RKO (cell line): ENCODE measurements around the gene VN1R2.
A peak's percentile ranks its signal among the peaks of the same experiment; 100 is the strongest.
"Not testable (repeated sequence)": the region's sequence is repeated elsewhere in the genome, so short reads cannot be mapped to it uniquely, and the experiment has no call there.

ENCODE experiments used
- DNase-seq: peaks from one replicate; pipeline ENCODE4 v3.0.0-alpha.2; 2016; ENCODE audit warnings: low spot score

VN1R2 gene, protein sequence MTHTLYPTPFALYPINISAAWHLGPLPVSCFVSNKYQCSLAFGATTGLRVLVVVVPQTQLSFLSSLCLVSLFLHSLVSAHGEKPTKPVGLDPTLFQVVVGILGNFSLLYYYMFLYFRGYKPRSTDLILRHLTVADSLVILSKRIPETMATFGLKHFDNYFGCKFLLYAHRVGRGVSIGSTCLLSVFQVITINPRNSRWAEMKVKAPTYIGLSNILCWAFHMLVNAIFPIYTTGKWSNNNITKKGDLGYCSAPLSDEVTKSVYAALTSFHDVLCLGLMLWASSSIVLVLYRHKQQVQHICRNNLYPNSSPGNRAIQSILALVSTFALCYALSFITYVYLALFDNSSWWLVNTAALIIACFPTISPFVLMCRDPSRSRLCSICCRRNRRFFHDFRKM

DNA sequence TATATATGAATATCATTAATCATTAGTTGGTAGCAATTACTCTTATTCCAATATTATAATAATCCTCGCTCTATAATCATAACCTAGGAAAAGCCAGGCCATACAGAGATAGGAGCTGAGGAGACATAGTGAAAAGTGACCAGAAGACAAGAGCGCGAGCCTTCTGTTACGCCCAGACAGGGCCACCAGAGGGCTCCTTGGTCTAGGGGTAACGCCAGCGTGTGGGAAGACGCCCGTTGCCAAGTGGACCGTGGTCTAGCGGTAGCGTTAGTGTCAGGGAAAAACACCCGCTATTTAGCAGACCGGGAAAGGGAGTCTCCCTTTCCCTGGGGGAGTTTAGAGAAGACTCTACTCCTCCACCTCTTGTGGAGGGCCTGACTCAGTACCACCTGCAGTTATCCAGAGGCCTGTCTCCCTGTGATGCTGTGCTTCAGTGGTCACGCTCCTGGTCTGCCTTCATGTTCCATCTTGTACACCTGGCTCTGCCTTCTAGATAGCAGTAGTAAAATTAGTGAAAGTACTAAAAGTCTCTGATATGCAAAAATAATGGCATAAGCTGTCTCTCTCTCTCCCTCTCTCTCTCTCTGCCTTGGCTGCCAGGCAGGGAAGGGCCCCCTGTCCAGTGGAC is at the start of gene VN1R2:
Gene VN1R2, plus strand, starts transcription at position 578 of the 628 bp plus-strand sequence. CDS start 84 bp downstream, outside the sequence.
- DNase-seq = not testable (repeated sequence)

DNA sequence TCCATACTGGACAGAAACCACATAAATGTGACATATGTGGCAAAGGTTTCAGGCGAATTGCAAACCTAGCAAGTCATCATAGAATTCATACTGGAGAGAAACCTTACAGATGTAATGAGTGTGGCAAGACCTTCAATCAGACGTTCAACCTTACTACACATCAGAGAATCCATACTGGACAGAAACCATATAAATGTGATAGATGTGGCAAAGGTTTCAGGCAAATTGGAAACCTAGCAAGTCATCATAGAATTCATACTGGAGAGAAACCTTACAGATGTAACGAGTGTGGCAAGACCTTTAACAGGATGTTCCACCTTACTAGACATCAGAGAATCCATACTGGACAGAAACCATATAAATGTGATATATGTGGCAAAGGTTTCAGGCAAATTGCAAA is 46.5 kb upstream of the VN1R2 start:
- DNase-seq = not testable (repeated sequence)

DNA sequence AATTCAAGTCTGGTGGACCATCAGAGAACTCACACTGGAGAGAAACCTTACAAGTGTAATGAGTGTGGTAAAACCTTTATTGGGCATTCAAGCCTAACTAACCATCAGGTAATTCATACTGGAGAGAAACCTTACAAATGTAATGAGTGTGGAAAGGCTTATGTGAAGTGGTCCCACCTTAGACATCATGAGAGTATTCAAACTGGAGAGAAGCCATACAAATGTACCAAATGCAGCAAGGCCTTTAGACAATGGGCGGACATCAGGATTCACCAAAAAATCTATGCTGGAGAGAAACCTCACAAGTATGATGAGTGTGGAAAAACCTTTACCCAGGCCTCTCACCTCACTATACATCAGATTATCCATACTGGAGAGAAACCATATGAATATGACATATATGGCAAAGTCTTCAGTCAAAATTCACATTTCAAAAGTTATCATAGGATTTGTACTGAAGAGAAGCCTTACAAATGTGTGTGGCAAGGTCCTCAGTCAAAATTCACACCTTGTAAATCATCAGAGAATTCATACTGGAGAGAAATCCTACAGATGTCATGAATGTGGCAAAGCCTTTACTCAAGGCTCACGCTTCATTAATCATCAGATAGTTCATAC is 45.3 kb upstream of the VN1R2 start:
- DNase-seq = no peak

DNA sequence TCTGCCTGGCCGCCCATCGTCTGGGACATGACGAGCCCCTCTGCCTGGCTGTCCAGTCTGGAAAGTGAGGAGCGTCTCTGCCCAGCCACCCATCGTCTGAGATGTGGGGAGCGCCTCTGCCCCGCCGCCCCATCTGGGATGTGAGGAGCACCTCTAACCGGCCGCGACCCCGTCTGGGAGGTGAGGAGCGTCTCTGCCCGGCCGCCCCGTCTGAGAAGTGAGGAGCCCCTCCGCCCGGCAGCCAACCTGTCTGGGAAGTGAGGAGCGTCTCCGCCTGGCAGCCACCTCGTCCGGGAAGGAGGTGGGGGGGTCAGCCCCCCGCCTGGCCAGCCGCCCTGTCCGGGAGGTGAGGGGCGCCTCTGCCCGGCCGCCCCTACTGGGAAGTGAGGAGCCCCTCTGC is 35.4 kb upstream of the VN1R2 start:
- DNase-seq = not testable (repeated sequence)

DNA sequence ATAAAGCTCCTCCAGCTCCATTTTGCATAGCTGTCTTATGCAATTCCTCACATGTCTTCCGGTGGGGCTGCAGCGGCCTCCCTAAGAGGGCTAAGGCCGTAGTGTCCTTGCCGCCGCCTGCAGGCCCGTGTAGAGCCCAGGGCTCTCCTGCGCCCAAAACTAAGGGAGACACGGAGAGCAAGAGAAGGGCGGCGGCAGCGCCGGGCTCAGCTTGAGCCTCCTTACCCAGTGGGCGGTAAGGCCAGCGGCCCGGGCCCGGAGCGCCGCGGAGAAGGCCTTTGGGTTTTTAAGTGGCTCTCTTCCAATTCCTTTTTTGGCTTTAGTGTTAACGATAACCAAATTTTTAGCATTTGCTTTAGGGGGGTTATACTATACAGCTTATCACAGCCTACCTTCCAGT is 33.5 kb upstream of the VN1R2 start:
- DNase-seq = no peak

DNA sequence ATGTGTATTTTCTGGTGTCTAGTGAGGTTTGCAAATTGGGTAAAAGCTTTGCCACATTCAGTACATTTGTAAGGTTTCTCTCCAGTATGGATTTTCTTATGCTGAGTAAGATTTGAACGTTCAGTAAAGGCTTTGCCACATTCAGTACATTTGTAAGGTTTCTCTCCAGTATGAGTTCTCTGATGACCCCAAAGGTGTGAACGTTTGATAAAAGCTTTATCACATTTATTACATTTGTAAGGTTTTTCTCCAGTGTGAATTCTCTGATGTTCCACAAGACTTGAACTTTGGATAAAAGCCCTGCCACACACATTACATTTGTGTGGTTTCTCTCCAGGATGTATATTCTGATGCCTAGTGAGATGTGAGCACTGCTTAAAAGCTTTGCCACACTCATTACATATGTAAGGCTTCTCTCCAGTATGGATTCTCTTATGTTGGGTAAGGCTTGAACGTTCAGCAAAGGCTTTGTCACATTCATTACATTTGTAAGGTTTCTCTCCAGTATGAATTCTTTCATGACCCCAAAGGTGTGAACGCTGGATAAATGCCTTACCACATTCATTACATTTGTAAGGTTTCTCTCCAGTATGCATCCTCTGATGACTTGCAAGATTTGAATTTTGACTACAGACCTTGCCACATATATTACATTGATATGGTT is 20.8 kb upstream of the VN1R2 start:
- no peak for DNase-seq

DNA sequence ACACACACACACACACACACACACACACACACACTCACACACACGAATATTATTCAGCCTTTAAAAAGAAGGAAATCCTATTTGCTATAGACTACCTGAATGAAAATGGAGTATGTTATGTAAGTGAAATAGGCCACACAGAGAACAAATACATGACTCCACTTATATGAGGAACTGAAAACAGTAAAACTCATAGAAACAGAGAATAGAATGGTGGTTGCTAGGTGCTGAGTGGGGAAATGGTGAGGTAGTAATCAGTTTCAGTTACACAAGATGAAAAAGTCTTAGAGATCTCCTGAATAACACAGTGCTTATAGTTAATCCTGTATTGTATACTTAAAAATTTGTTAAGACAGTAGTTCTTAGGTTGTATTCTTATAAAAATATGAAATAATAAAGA is 11.6 kb upstream of the VN1R2 start:
- no peak for DNase-seq

DNA sequence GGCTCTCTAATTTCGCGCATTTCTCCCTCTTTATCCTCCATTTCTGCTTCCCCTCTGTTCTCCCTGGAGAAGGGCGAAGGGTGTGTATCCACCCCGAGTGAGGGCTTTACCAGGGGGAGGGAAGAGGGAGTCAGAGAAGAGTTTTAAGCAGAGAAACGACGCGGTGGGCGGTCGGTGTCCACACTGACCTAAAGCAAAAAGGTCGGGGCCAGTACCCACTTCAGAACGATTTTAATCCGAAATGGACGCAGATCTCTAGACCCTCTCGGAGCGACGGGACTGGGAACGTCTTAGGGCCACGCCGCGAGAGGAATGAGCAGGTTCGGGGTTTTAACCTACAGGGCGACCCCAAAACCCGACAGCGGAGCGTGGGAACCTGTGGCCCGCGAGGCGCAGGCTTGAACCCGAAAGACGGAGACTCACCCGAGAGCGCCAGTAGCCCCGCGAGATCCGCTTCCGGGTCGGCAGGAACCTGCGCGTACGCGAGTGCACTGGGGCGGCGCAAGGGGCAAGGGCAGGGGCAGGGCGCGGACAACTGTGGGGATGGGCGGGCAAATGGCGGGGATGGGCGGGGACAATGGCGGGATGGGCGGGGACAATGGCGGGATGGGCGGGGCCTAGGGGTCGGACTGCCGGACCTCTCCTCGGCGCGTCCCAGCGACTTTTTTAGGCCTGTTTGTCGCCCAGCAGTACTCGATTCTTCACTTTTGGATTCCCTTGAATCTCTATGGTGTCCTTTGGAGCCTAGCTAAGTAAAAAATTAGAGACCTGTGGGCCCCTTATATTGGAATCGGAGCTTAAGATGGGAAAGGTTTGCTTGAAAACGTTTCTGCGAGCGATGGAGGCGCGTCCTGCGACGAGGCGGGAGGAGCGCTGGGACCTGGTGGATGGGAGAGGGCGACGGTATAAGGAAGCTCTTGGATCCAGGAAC is 3.4 kb upstream of the VN1R2 start, which contains the start of gene ZNF677:
Gene ZNF677, minus strand, starts transcription at position 463 of the 931 bp plus-strand sequence. CDS start 3,323 bp downstream, outside the sequence.
- no peak for DNase-seq

DNA sequence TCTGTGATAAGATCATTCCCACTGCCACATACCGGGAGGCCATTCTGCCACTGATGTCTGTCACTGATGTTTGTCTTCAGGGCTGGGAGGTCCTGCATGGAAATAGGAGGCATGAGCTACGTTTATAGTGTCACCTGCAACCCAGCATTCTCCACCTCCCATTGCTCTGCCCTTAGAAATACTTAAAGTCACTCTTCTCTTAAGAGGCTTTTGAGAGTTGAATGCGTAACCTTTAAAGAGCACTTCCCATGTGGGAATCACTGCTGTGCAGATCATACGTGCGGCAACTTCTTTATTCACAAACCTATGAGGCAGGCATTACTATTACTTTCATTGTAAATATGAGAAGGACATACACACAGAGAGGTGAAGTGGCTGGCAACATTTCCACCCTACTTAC is 9.5 kb downstream of the VN1R2 start, which contains the start of gene VN1R4:
Gene VN1R4, minus strand, starts transcription at position 101 of the 400 bp plus-strand sequence. Its CDS starts 58 bp downstream, at position 43.
- DNase-seq = not testable (repeated sequence)

DNA sequence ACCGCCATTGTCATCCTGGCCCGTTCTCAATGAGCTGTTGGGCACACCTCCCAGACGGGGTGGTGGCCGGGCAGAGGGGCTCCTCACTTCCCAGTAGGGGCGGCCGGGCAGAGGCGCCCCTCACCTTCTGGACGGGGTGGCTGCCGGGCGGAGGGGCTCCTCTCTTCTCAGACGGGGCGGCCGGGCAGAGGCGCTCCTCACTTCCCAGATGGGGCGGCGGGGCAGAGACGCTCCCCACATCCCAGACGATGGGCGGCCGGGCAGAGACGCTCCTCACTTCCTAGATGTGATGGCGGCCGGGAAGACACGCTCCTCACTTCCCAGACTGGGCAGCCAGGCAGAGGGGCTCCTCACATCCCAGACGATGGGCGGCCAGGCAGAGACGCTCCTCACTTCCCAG is 11.8 kb downstream of the VN1R2 start:
- DNase-seq = not testable (repeated sequence)

DNA sequence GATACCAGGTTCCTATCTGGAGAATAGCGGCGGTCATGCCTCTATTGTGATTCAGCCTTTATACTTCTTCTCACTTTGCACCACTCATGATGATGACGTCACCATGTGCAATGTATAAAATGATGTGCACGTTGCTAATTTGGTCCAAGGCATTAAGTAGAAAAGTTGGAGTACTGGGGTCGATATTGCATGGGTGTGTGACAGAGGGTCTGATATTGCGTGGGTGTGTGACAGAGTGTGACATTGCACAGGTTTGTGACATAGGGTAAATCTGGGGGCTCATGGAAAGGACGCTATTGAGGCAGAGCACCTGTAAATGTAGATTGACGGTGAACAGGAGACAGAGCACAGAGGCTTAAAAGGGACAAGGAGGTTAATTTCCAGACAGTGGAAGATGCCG is 14.0 kb downstream of the VN1R2 start:
- DNase-seq = peak; percentile 16

DNA sequence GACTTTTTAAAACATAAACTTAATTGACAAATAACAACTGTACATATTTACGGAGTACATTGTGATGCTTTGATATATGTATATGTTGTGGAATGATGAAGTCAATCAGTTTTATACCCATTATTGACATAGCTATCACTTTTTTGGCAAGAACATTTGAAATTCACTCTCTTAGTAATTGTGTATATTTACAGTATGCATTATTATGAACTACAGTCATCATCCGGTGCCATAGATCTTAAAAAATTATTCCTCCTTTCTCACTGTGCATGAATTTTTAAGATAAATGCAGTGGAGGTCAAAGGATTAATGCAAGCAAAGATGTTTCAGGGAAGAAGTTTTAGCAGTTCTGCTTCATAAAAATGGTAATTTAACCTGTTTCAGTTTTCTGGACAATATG is 17.4 kb downstream of the VN1R2 start:
- no peak for DNase-seq

DNA sequence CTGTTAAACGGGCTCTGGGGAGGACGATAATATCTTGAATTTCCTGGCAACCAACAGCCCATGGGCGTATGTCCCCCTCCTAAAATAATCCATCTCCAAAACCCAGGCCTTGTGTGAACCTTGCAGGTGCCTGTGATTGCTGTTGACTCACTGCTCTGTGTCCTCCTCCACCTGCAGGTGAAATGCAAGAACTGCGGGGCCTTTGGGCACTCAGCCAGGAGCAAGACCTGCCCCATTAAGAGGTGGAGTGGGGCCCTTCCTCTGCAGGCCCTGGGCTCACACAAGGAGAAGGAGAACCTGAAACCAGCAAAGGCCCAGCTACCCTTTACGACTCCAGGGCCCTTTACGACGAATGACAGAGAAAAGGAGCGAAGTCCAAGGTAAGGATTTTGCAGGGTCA is 23.9 kb downstream of the VN1R2 start:
- DNase-seq = not testable (repeated sequence)

DNA sequence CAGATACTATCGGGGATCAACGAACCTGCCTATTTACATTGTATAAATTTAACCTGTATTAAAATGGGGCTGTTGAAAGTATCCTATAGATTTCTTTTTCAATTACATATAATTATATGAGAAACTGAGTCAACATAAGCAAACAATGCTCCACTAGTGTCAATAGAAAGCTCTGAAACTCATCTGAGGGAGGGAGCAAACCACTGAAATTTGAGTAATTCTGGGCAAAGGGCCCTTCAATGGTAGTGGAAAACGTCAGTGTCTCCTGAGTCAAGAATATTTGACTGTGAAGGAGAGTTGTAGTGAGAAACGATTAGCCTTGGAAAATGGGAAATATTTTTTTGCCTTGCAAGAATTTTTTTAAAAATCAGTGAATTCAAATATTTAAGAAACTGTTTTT is 27.0 kb downstream of the VN1R2 start:
- no peak for DNase-seq

DNA sequence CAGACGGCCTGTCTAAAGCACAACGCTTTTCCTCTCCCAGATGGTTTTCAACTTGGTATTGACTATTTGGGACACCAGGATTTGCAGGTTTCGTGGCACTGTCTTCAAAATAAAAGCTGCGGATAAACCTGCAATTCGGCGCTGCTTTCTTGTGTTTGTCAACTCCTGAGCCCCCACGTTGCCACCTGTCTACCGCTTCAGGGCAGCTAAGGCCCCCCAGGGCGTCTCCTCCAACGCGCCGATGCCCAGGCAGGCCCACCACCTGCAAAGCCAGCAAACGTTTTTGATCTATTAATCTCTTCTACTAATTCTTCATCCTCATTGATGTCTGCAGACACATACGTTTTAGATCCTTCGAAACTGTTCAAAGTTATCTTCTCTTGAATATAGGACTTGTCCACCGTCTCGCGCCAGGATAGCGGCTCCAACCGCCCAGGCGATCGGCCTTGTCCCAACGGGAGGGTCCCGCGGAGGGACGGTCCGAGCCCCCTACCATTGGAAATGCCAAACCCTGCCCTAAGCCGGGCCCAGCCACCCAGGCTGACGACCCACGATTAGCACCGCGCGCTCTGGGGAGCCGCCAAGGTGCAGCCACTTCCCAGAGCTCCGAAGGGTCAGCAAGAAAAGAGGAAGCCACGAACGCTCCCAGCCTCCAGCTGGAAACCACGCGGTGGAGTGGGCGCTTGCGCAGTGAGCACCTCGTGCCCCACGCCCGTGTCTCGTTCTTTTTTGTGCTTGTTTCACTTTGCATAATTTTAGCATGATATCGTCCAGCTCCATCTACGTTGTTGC is 32.9 kb downstream of the VN1R2 start:
- no peak for DNase-seq

DNA sequence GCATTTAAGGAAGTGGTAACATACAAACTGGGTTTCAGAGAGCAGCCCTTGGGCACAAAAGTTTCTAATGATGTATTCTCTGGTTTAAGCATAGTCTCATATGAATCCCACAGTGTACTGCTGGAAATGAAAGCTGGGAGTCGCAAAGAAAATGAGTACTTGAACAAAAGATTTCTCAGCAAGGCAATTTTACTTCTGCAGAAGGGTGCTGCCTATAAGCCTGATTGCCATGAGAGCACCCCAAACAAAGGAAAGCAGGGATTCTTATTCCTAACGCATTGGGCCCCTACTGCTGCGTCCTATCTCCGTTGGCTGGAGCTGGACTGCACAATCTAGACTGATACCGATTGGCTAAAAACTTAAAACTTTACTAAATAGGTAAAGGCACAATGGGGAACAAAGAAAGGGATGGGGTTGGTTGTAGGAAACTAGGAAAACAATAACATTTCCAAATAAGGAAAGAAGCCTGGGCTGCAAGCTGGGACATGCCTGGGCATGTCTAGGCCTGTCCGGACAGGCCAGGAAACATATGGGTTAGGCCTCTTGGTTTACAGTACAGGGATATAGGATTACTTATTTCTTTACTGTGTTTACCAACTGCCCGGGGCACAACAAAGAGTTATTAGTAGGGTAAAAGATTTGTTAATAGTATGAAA is 36.8 kb downstream of the VN1R2 start:
- no peak for DNase-seq

DNA sequence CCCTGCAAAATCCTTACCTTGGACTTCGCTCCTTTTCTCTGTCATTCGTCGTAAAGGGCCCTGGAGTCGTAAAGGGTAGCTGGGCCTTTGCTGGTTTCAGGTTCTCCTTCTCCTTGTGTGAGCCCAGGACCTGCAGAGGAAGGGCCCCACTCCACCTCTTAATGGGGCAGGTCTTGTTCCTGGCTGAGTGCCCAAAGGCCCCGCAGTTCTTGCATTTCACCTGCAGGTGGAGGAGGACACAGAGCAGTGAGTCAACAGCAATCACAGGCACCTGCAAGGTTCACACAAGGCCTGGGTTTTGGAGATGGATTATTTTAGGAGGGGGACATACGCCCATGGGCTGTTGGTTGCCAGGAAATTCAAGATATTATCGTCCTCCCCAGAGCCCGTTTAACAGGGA is 43.2 kb downstream of the VN1R2 start:
- not testable (repeated sequence) for DNase-seq

DNA sequence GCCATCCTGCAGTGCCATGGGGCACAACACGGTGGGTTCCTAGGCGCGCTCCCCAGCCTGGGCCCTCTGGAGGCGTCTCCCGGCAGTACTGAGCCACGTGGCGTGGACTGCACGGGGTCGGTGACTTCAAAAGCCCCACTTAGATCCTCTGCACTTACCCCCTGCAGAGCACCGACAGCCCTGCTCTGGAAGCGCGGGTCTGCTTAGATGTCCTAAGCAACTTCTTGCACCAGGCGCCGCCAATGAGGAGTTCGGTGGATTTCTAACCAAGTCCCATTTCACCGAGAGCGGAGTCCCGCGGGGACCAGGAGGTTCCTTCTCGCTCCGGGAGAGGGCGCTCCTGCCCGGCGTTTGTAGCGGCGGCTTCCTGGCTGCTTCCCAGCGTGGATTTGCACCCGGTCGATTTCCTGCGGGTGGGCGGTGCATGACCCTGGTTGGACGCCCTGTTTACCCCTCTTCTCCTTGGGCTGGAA is 50.3 kb downstream of the VN1R2 start:
- DNase-seq = no peak
